Spleen (tissue), 11 donors: ENCODE data around the gene PPP1R26. TPM values are rescaled to one million over a fixed set of nuclear protein-coding genes. Genes with fewer than 3 reads are reported as not detected.

Source experiments
- DNase-seq: peaks from one replicate; pipeline ENCODE4 v3.0.0-alpha.2; 2020
- H3K27ac ChIP-seq, 8 donors: fragments of 200-600 bp; sonication (generic) in 7 of 8; 1 replicate in 4 of 8; 2 replicates in 4 of 8; pipeline versions ENCODE4 v1.5.0 to v1.8.0; 2016 to 2021; ENCODE audit warnings: inconsistent platforms in 4 of 8, mild to moderate bottlenecking in 4 of 8, moderate library complexity in 1 of 8
- H3K27me3 ChIP-seq, 7 donors: fragments of 200-600 bp; sonication (generic) in 6 of 7; replicated peaks in 1 of 7; 1 replicate in 4 of 7; 2 replicates in 3 of 7; pipeline versions ENCODE4 v1.5.0 to v1.8.0; 2016 to 2021; ENCODE audit warnings: inconsistent platforms in 3 of 7, mild to moderate bottlenecking in 1 of 7
- H3K36me3 ChIP-seq, 6 donors: fragments of 200-600 bp; sonication (generic) in 5 of 6; 1 replicate in 4 of 6; 2 replicates in 2 of 6; pipeline versions ENCODE4 v1.5.0 to v1.8.0; 2016 to 2021; ENCODE audit warnings: inconsistent platforms in 2 of 6
- H3K4me1 ChIP-seq, 6 donors: fragments of 200-600 bp; sonication (generic) in 5 of 6; 1 replicate in 3 of 6; 2 replicates in 3 of 6; pipeline versions ENCODE4 v1.5.0 to v1.8.0; 2016 to 2021; ENCODE audit warnings: inconsistent platforms in 3 of 6
- H3K4me3 ChIP-seq, 8 donors: fragments of 200-600 bp; sonication (generic) in 7 of 8; 1 replicate in 4 of 8; 2 replicates in 4 of 8; pipeline versions ENCODE4 v1.5.0 to v1.8.0; 2016 to 2021; ENCODE audit warnings: inconsistent platforms in 4 of 8, mild to moderate bottlenecking in 4 of 8, moderate library complexity in 2 of 8
- H3K9me3 ChIP-seq, 8 donors: fragments of 200-600 bp; sonication (generic) in 7 of 8; 1 replicate in 4 of 8; 2 replicates in 4 of 8; pipeline versions ENCODE4 v1.5.0 to v1.8.0; 2016 to 2021; ENCODE audit warnings: inconsistent platforms in 4 of 8
- POLR2A ChIP-seq, 3 donors: fragments of 450-650 bp; IDR thresholded peaks; one replicate each; pipeline ENCODE4 v1.5.1; 2017; ENCODE audit warnings: antibody characterized with exemption in 3 of 3, mild to moderate bottlenecking in 1 of 3
- POLR2AphosphoS5 ChIP-seq, 3 donors: sonication (generic); formaldehyde crosslinking; IDR thresholded peaks; one replicate each; pipeline ENCODE4 v1.5.1; 2017; ENCODE audit warnings: antibody characterized with exemption in 3 of 3
- WGBS, 5 donors: extraction: QIAGEN DNeasy Blood & Tissue Kit in 3 of 5; methylation state at CpG; one replicate each; pipeline versions ENCODE4 v1.1.5 to v1.1.7; 2013 to 2018; 5-methylcytosine and 5-hydroxymethylcytosine counted together
- intact Hi-C: fragments of 100-400 bp; cut with DNase I; formaldehyde crosslinking; loops from one replicate; pipeline ENCODE4 v1.15.0; 2023; ENCODE audit warnings: low total_unique reads
- polyA plus RNA-seq, 3 donors: library from polyadenylated mRNA; stranded (reverse); fragments of 200-250 nt; gene quantifications; one replicate each; pipeline ENCODE4 v1.2.1, GENCODE V29; 2013
- total RNA-seq, 7 donors: library from RNA; depleted of rRNA in 3 of 7; stranded (reverse); fragments of >200 nt in 3 of 7; fragmentation: NEBNext Ultra II Directional in 4 of 7; extraction: Animal tissue kit (Norgen Biotek cat#: 25700) in 4 of 7; gene quantifications; one replicate each; pipeline versions ENCODE4 v1.1.0 to v1.2.1, GENCODE V29; 2016 to 2021
- TF ChIP-seq, protein P1 (sequence below), 11 experiments: fragments of 200-600 bp in 7 of 11; fragments of 450-650 bp in 4 of 11; sonication (generic) in 4 of 11; IDR thresholded peaks in 8 of 11; conservative IDR thresholded peaks in 3 of 11; 1 replicate in 7 of 11; 2 replicates in 4 of 11; pipeline versions ENCODE4 v1.4.0 to v1.8.0; 2016 to 2021; ENCODE audit warnings: antibody characterized with exemption in 11 of 11, inconsistent platforms in 4 of 11, mild to moderate bottlenecking in 1 of 11
- donor health status: healthy with polysubstance abuse.
- donor health status: DM: no; HTN: no; CAD: no; lungs with moderate emphysema.
- donor health status: DM: no; HTN: no; CAD: no.
- donor health status: Bipolar disorder and iron deficiency.
- donor health status: healthy.
- donor health status: DM: no; HTN: no; CAD: no.
- donor health status: DM: yes; HTN: yes; CAD: no.

The PPP1R26 gene
- total and polyA plus RNA-seq, 10 donors = 1.8 to 18.7 (median 9.3) TPM

GRCh38 chr9:135508211-135508820 is 28.7 kb downstream of the PPP1R26 start:
- intact Hi-C loops = no loop called here
- H3K27me3 ChIP-seq = no peaks in the 10 kb centered on the region
- H3K4me3 ChIP-seq = no peak overlapping the region
- peak; percentile 27 for DNase-seq
- peaks cover 0 to 29% (median 9%) of the 10 kb centered on the region in 6 donors for H3K4me1 ChIP-seq
- 88 to 92% (median 90%) methylated on average over 6 to 9 of the region's 9 CpGs for WGBS, 5 donors
- TF ChIP-seq POLR2AphosphoS5 (IDR thresholded peaks at IDR 0.05) = no peak
- TF ChIP-seq, protein P1, sequence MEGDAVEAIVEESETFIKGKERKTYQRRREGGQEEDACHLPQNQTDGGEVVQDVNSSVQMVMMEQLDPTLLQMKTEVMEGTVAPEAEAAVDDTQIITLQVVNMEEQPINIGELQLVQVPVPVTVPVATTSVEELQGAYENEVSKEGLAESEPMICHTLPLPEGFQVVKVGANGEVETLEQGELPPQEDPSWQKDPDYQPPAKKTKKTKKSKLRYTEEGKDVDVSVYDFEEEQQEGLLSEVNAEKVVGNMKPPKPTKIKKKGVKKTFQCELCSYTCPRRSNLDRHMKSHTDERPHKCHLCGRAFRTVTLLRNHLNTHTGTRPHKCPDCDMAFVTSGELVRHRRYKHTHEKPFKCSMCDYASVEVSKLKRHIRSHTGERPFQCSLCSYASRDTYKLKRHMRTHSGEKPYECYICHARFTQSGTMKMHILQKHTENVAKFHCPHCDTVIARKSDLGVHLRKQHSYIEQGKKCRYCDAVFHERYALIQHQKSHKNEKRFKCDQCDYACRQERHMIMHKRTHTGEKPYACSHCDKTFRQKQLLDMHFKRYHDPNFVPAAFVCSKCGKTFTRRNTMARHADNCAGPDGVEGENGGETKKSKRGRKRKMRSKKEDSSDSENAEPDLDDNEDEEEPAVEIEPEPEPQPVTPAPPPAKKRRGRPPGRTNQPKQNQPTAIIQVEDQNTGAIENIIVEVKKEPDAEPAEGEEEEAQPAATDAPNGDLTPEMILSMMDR (IDR thresholded peaks at IDR 0.05 in 8 of 11, conservative IDR thresholded peaks at IDR 0.05 in 3 of 11) = no peak
- TF ChIP-seq POLR2A (IDR thresholded peaks at IDR 0.05) = no peak
- H3K9me3 ChIP-seq = peaks cover 0 to 27% (median 20%) of the 10 kb centered on the region in 8 donors
- peaks cover 0 to 24% (median 21%) of the 10 kb centered on the region in 6 donors for H3K36me3 ChIP-seq
- H3K27ac ChIP-seq = no peak overlapping the region

- 78 to 97% (median 85%) methylated on average over 2 of the region's 2 CpGs for WGBS, 5 donors
- TF ChIP-seq, protein P1 (IDR thresholded peaks at IDR 0.05 in 8 of 11, conservative IDR thresholded peaks at IDR 0.05 in 3 of 11) = no peak
- TF ChIP-seq POLR2AphosphoS5 (IDR thresholded peaks at IDR 0.05) (no peak), POLR2A (IDR thresholded peaks at IDR 0.05) (no peak)
- peaks cover 0 to 13% (median 9%) of the 10 kb centered on the region in 6 donors for H3K36me3 ChIP-seq
- peaks cover 0 to 19% (median 7%) of the 10 kb centered on the region in 6 donors for H3K4me1 ChIP-seq
- no peak overlapping the region for H3K4me3 ChIP-seq
- intact Hi-C loops = no loop called here
- H3K9me3 ChIP-seq = peaks cover 0 to 27% (median 20%) of the 10 kb centered on the region in 8 donors
- H3K27me3 ChIP-seq = peaks cover 0 to 1% (median 0%) of the 10 kb centered on the region in 7 donors
- no peak for DNase-seq
- H3K27ac ChIP-seq = no peak overlapping the region
Observed at GRCh38 chr9:135509458-135509857, 29.9 kb downstream of the PPP1R26 start.

- H3K27me3 ChIP-seq = peaks cover 0 to 22% (median 0%) of the 10 kb centered on the region in 7 donors
- no peak overlapping the region for H3K4me3 ChIP-seq
- H3K36me3 ChIP-seq = no peaks in the 10 kb centered on the region
- H3K27ac ChIP-seq = no peak overlapping the region
- intact Hi-C loops = no loop called here
- H3K9me3 ChIP-seq = peaks cover 0 to 27% (median 20%) of the 10 kb centered on the region in 8 donors
- no peaks in the 10 kb centered on the region for H3K4me1 ChIP-seq
- TF ChIP-seq, protein P1 (IDR thresholded peaks at IDR 0.05 in 8 of 11, conservative IDR thresholded peaks at IDR 0.05 in 3 of 11) = no peak
- TF ChIP-seq POLR2A (IDR thresholded peaks at IDR 0.05) (no peak), POLR2AphosphoS5 (IDR thresholded peaks at IDR 0.05) (no peak)
- DNase-seq = no peak
- WGBS, 5 donors = 82 to 91% (median 85%) methylated on average over 10 of the region's 10 CpGs
Observed at GRCh38 chr9:135512241-135512603, 32.6 kb downstream of the PPP1R26 start.

- no peaks in the 10 kb centered on the region for H3K4me1 ChIP-seq
- intact Hi-C loops = no loop called here
- peaks cover 0 to 26% (median 20%) of the 10 kb centered on the region in 8 donors for H3K9me3 ChIP-seq
- peak overlapping the region in 2 of 8 donors; percentile 38 to 41 for H3K27ac ChIP-seq
- no peaks in the 10 kb centered on the region for H3K36me3 ChIP-seq
- no peak for DNase-seq
- TF ChIP-seq, protein P1 (IDR thresholded peaks at IDR 0.05 in 8 of 11, conservative IDR thresholded peaks at IDR 0.05 in 3 of 11) = no peak
- TF ChIP-seq POLR2A (IDR thresholded peaks at IDR 0.05) = no peak
- no peak for TF ChIP-seq POLR2AphosphoS5 (IDR thresholded peaks at IDR 0.05)
- H3K27me3 ChIP-seq = peaks cover 0 to 27% (median 0%) of the 10 kb centered on the region in 7 donors
- WGBS, 5 donors = 52 to 75% (median 62%) methylated on average over 7 of the region's 7 CpGs
- H3K4me3 ChIP-seq = no peak overlapping the region
Observed at GRCh38 chr9:135512904-135513303, 33.3 kb downstream of the PPP1R26 start.
